Ishikawa (cell line): ENCODE measurements around the gene SMU1.

Source experiments
- FOXM1 ChIP-seq: IDR thresholded peaks from 2 replicates; pipeline ENCODE4 v1.6.1; 2012; ENCODE audit warnings: low read depth, borderline replicate concordance
- TF ChIP-seq, protein P1 (sequence below): IDR thresholded peaks from 2 replicates; pipeline ENCODE4 v1.6.1; 2012; ENCODE audit warnings: low read depth, mild to moderate bottlenecking

- TF ChIP-seq, protein P1, sequence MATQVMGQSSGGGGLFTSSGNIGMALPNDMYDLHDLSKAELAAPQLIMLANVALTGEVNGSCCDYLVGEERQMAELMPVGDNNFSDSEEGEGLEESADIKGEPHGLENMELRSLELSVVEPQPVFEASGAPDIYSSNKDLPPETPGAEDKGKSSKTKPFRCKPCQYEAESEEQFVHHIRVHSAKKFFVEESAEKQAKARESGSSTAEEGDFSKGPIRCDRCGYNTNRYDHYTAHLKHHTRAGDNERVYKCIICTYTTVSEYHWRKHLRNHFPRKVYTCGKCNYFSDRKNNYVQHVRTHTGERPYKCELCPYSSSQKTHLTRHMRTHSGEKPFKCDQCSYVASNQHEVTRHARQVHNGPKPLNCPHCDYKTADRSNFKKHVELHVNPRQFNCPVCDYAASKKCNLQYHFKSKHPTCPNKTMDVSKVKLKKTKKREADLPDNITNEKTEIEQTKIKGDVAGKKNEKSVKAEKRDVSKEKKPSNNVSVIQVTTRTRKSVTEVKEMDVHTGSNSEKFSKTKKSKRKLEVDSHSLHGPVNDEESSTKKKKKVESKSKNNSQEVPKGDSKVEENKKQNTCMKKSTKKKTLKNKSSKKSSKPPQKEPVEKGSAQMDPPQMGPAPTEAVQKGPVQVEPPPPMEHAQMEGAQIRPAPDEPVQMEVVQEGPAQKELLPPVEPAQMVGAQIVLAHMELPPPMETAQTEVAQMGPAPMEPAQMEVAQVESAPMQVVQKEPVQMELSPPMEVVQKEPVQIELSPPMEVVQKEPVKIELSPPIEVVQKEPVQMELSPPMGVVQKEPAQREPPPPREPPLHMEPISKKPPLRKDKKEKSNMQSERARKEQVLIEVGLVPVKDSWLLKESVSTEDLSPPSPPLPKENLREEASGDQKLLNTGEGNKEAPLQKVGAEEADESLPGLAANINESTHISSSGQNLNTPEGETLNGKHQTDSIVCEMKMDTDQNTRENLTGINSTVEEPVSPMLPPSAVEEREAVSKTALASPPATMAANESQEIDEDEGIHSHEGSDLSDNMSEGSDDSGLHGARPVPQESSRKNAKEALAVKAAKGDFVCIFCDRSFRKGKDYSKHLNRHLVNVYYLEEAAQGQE = no peak
- TF ChIP-seq FOXM1 = no peak
Observed at GRCh38 chr9:33019797-33020196, 56.7 kb downstream of the SMU1 start.
